Activated T-cell treated with anti-CD3 and anti-CD28 coated beads for 4 hours (primary cell): ENCODE data around the gene PPP2R2D.
"Not testable (repeated sequence)": the region's sequence is repeated elsewhere in the genome, so short reads cannot be mapped to it uniquely, and the experiment has no call there.

Experiments used
- DNase-seq: peaks from one replicate; pipeline ENCODE4 v3.0.0-alpha.2; 2020

The PPP2R2D gene

DNA sequence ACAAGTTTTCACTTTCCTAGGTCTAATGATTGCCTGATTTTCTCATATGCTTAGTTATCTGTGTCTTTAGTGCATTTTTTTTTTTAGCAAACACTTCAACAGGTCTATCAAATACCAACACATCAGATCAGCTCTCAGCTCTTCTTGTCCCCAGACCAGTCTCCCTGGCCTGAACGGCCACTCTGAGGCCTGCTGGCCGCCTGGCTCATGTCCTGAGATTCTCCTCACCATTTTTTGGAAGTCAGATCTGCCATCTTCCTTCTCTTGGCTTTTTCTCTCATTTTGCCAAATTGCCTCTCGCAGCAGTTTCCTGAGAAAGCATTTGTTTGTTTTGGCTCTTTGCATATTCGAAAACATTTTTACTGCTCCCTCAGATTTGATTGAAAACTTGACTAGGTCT lies 29.3 kb downstream of the PPP2R2D start:
- no peak for DNase-seq

GRCh38 chr10:131930586-131931330 lies 29.9 kb downstream of the PPP2R2D start:
- DNase-seq, result no peak

- DNase-seq, result no peak
These were observed 31.2 kb downstream of the PPP2R2D start for GRCh38 chr10:131931981-131932380.

GRCh38 chr10:131933016-131933695 lies 32.3 kb downstream of the PPP2R2D start:
- DNase-seq, result no peak

DNA sequence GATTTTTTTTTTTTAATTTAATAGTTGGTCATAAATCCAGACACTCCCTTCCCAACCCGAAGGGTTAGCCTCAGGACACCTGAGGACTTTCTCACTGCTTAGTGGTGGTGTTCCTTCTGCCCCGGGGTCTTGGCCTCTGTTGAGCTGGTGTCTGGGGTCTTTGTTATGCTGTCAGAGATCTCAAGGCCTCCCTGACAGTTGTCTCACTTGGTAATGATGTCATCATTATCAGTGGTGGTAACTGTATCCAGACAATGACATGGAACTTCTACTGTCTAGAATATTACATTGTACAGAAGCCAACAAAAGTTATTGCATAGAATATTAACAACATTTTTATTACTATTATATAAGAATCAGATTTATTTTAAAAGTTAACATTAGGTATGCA lies 32.9 kb downstream of the PPP2R2D start:
- no peak for DNase-seq

DNA sequence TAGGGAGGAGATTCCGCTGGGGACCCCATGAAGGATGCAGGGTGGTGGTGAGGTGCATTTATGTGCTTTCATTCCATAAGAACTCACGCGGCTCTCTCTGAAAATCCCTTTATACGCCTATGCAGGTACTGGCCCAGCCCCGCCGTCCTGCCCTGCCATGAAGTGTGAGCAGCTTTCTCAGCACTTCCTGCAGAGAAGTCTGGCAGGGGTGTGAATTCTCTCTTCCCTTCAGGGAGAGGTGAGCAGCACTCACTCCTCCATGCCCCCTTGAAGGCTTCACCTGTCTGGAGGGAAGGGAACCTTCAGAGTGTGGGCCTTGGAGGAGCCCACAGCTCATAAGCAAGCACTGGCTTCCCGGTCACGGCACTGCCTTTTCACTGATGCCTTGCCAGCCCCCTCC lies 34.0 kb downstream of the PPP2R2D start:
- no peak for DNase-seq

- no peak for DNase-seq
These were observed 34.5 kb downstream of the PPP2R2D start for GRCh38 chr10:131935260-131935659.

GRCh38 chr10:131936294-131936693 lies 35.5 kb downstream of the PPP2R2D start:
- no peak for DNase-seq

DNA sequence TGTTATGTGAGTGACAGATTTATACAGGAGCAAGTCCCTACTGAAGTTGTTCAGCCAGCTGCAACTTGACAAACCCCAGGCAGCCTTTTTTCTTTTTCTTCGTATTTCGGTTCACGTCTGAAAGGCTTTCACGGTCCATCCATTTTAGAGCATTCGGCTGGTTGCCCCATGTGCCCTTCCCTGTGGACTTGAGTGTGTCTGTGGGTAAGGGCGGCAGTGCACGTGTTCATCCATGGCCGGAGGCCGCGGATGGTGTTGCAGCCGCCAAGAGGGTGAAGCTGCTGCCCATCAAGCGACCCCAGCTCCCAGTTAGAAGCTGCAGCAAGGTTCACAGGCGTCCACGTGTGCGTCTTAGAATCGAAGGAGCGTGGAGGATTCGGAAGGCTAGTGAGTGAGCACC lies 35.9 kb downstream of the PPP2R2D start:
- DNase-seq, result no peak

- no peak for DNase-seq
These were observed 37.0 kb downstream of the PPP2R2D start for GRCh38 chr10:131937836-131938235.

DNA sequence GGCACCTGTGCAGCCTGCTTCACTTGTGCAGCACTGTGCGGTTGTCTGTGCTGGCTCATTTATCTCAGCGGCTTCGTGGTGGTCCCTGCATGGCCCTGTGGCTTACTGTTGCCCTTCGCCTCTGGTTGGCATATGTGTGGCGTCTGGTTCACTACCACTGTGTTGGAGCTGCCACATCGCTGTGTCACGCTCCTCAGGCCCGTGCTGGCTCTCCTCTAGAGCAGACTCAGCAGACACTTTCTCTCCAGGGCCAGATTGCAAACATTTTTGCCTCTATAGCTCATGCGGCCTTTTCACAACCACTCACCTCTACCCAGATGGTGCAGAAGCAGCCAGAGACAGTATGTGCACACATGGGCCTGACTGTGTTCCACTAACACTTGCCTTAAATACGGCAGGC lies 37.9 kb downstream of the PPP2R2D start:
- no peak for DNase-seq

DNA sequence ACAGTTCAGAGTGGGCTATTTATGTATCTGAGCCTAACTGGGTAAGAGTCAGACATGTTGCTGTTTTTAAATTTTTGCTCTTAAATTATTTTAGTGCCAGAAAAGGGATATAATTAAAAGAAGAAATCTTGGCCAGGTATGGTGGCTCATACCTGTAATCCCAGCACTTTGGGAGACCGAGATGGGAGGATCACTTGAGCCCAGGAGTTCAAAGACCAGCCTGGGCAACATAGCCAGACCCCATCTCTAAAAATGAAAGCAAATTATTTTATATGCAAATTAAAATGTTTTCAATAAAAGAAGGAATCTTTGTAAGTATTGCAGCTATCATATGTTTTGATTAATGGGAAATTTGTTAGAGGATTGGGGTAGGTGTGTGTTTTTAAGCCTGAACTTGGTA lies 41.6 kb downstream of the PPP2R2D start:
- no peak for DNase-seq

GRCh38 chr10:131943021-131943814 lies 42.4 kb downstream of the PPP2R2D start:
- DNase-seq, result no peak

GRCh38 chr10:131944412-131944811 lies 43.6 kb downstream of the PPP2R2D start:
- no peak for DNase-seq

- DNase-seq, result no peak
These were observed 44.3 kb downstream of the PPP2R2D start for GRCh38 chr10:131944976-131945695.

DNA sequence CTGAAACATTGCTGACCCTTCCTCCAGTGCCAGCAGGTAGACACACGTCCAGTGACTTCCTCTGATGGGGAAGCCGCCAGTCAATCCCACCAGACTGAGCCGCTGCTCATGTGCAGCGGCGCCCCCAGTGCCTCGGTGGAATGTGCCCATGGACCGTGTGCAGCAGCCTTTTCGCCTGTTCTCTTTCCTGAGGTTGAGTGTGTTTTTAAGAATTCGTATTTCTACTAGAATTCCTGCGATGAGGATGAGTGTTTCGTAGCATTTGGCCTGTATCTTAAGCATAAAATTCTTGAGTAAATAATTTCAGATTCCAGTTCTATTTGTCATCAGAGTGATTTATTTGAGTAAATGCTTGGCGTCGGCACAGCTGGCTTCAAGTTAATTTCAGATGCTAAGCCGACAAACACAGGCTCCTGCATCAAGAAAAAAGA lies 45.5 kb downstream of the PPP2R2D start:
- DNase-seq, result no peak

GRCh38 chr10:131946880-131947279 lies 46.1 kb downstream of the PPP2R2D start:
- DNase-seq, result no peak

- DNase-seq, result no peak
These were observed 47.0 kb downstream of the PPP2R2D start for GRCh38 chr10:131947631-131948347.

DNA sequence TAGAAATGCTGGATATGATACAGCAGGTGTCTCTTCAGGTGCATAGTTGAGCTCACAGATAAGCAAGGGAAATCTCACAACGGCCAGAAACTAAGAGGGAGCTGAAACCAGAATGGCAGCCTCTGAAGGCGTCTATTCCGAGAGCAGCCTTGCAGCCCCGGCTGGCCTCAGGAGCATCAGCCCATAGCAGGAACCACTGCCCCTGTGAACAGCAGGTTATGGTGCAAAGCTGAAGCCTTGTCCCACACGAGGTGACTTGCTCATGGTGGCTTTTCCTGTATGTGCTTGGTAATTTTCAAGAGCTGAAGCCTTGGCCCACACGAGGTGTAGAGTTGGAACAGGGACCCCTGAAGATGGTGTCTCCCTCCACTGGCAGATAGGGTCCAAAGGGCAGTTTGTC lies 47.7 kb downstream of the PPP2R2D start:
- no peak for DNase-seq

GRCh38 chr10:131949041-131949862 lies 48.4 kb downstream of the PPP2R2D start:
- DNase-seq, result no peak

- DNase-seq, result not testable (repeated sequence)
These were observed 49.1 kb downstream of the PPP2R2D start for GRCh38 chr10:131949908-131950307.
